WTC11 (cell line): ENCODE results near the gene RNF6. TPM values are rescaled to one million over a fixed set of nuclear protein-coding genes. Genes with fewer than 3 reads are reported as not detected.

Source experiments
- ATAC-seq: fragments of 200-7000 bp; cut with Tn5 transposase; 2 replicates; pipeline ENCODE4 v1.10.0; 2021; ENCODE audit warnings: mild to moderate bottlenecking, moderate library complexity
- CTCF ChIA-PET: fragments of 300-600 bp; sonication (Branson Sonifier 250); formaldehyde crosslinking; loops from one replicate; lab custom pipeline; 2021; ENCODE audit warnings: antibody characterized with exemption; lab: Charles Lee
- POLR2A ChIA-PET: fragments of 350-600 bp; sonication (Branson Sonifier 250); formaldehyde crosslinking; loops from one replicate; lab custom pipeline; 2021; ENCODE audit warnings: antibody characterized with exemption; lab: Charles Lee
- DNase-seq: peaks from one replicate; pipeline ENCODE4 v3.0.0; 2021; ENCODE audit warnings: low spot score
- H3K27ac Mint-ChIP-seq: 2 replicates; pipeline ENCODE4 v1.8.0; 2021; ENCODE audit warnings: mixed read lengths
- H3K27me3 Mint-ChIP-seq: 2 replicates; pipeline ENCODE4 v1.8.0; 2021; ENCODE audit warnings: low read depth, mild to moderate bottlenecking, moderate library complexity, mixed read lengths
- H3K36me3 Mint-ChIP-seq: 2 replicates; pipeline ENCODE4 v1.8.0; 2021; ENCODE audit warnings: mixed read lengths
- H3K4me1 Mint-ChIP-seq: 2 replicates; pipeline ENCODE4 v1.8.0; 2022; ENCODE audit warnings: mixed read lengths
- H3K4me3 Mint-ChIP-seq: 2 replicates; pipeline ENCODE4 v1.8.0; 2021; ENCODE audit warnings: mild to moderate bottlenecking, moderate library complexity, mixed read lengths
- H3K9me3 Mint-ChIP-seq: 2 replicates; pipeline ENCODE4 v1.8.0; 2021; ENCODE audit warnings: mixed read lengths
- AR ChIP-seq: fragments of 250-450 bp; sonication (Bioruptor Pico); IDR thresholded peaks from 2 replicates; pipeline ENCODE4 v1.9.0; 2021; ENCODE audit warnings: mild to moderate bottlenecking
- ERG ChIP-seq: fragments of 250-450 bp; sonication (Bioruptor Pico); IDR thresholded peaks from 2 replicates; pipeline ENCODE4 v1.8.0; 2021; ENCODE audit warnings: mild to moderate bottlenecking
- ETV6 ChIP-seq: sonication (generic); formaldehyde crosslinking; IDR thresholded peaks from 2 replicates; pipeline ENCODE4 v1.8.1; 2022; ENCODE audit warnings: mild to moderate bottlenecking, missing genetic modification reagents
- FOXK1 ChIP-seq: sonication (generic); formaldehyde crosslinking; IDR thresholded peaks from 2 replicates; pipeline ENCODE4 v1.8.0; 2022; ENCODE audit warnings: mild to moderate bottlenecking, moderate library complexity, missing genetic modification reagents
- GABPB1 ChIP-seq: sonication (generic); formaldehyde crosslinking; IDR thresholded peaks from 2 replicates; pipeline ENCODE4 v1.8.1; 2023; ENCODE audit warnings: mild to moderate bottlenecking, missing genetic modification reagents
- JAZF1 ChIP-seq: fragments of 250-450 bp; sonication (Bioruptor Pico); IDR thresholded peaks from 2 replicates; pipeline ENCODE4 v1.9.0; 2021; ENCODE audit warnings: moderate library complexity, mild to moderate bottlenecking, inconsistent platforms
- JUN ChIP-seq: sonication (generic); formaldehyde crosslinking; IDR thresholded peaks from 2 replicates; pipeline ENCODE4 v1.8.0; 2023; ENCODE audit warnings: mild to moderate bottlenecking, missing genetic modification reagents
- KAT7 ChIP-seq: sonication (generic); formaldehyde crosslinking; IDR thresholded peaks from 2 replicates; pipeline ENCODE4 v1.8.1; 2023; ENCODE audit warnings: missing genetic modification reagents, mild to moderate bottlenecking, borderline replicate concordance
- NR1H2 ChIP-seq: sonication (generic); formaldehyde crosslinking; IDR thresholded peaks from 2 replicates; pipeline ENCODE4 v1.9.0; 2021; ENCODE audit warnings: mild to moderate bottlenecking, moderate library complexity, missing genetic modification reagents
- OVOL2 ChIP-seq: fragments of 250-450 bp; sonication (Bioruptor Pico); IDR thresholded peaks from 2 replicates; pipeline ENCODE4 v1.9.0; 2021; ENCODE audit warnings: mild to moderate bottlenecking, borderline replicate concordance
- RELA ChIP-seq: sonication (generic); formaldehyde crosslinking; IDR thresholded peaks from 2 replicates; pipeline ENCODE4 v1.8.1; 2022; ENCODE audit warnings: missing genetic modification reagents, mild to moderate bottlenecking, borderline replicate concordance
- STAT6 ChIP-seq: sonication (generic); formaldehyde crosslinking; conservative IDR thresholded peaks from 2 replicates; pipeline ENCODE4 v1.8.1; 2023; ENCODE audit warnings: mild to moderate bottlenecking, low read depth, missing genetic modification reagents, moderate library complexity
- TEAD4 ChIP-seq: sonication (generic); formaldehyde crosslinking; IDR thresholded peaks from 2 replicates; pipeline ENCODE4 v1.8.0; 2022; ENCODE audit warnings: mild to moderate bottlenecking, missing genetic modification reagents
- ZBTB21 ChIP-seq: sonication (generic); formaldehyde crosslinking; IDR thresholded peaks from 2 replicates; pipeline ENCODE4 v1.8.1; 2023; ENCODE audit warnings: mild to moderate bottlenecking, missing genetic modification reagents, borderline replicate concordance
- ZMAT4 ChIP-seq: fragments of 250-450 bp; sonication (Bioruptor Pico); IDR thresholded peaks from 2 replicates; pipeline ENCODE4 v1.9.0; 2021; ENCODE audit warnings: mild to moderate bottlenecking
- ZNF232 ChIP-seq: sonication (generic); formaldehyde crosslinking; IDR thresholded peaks from 2 replicates; pipeline ENCODE4 v1.8.0; 2022; ENCODE audit warnings: mild to moderate bottlenecking, missing genetic modification reagents
- ZNF317 ChIP-seq: sonication (generic); formaldehyde crosslinking; IDR thresholded peaks from 2 replicates; pipeline ENCODE4 v1.8.1; 2023; ENCODE audit warnings: low read depth, mild to moderate bottlenecking, moderate library complexity, missing genetic modification reagents, borderline replicate concordance
- ZSCAN18 ChIP-seq: fragments of 250-450 bp; sonication (Bioruptor Pico); IDR thresholded peaks from 2 replicates; pipeline ENCODE4 v2.1.2; 2022; ENCODE audit warnings: mild to moderate bottlenecking, moderate library complexity
- total RNA-seq: library from RNA; stranded (reverse); gene quantifications from 3 replicates; pipeline ENCODE4 v1.2.3, GENCODE V29; 2021

Gene RNF6
- total RNA-seq, 1 experiment from 2014 or later: 16.2 TPM

- ChIA-PET CTCF (interaction anchor here (0.8 kb wide), 1 partner anchor 34 kb away, joined by 3 read pairs; no protein-coding TSS in a partner anchor), POLR2A (no interaction called here)
- Mint-ChIP-seq H3K36me3 (peaks cover 27% of the 10 kb centered on the region), H3K4me3 (peak overlapping the region; percentile 97), H3K4me1 (peaks cover 17% of the 10 kb centered on the region), H3K27me3 (peaks cover 6% of the 10 kb centered on the region), H3K9me3 (no peaks in the 10 kb centered on the region), H3K27ac (no peak overlapping the region)
- TF ChIP-seq AR (CRISPR knock-in tag) (no peak), KAT7 (CRISPR knock-in tag) (no peak)
- no peak for ATAC-seq
- no peak for DNase-seq
Observed at GRCh38 chr13:26220575-26220974, 1.5 kb downstream of the RNF6 start.

- Mint-ChIP-seq H3K9me3 (no peaks in the 10 kb centered on the region), H3K27me3 (peaks cover 6% of the 10 kb centered on the region), H3K4me1 (peaks cover 17% of the 10 kb centered on the region), H3K27ac (no peak overlapping the region), H3K4me3 (0 out of 2 replicates have a peak overlapping the region, but pooled peaks have one; percentile 97), H3K36me3 (peaks cover 34% of the 10 kb centered on the region)
- ATAC-seq: no peak
- no peak for DNase-seq
- TF ChIP-seq FOXK1 (CRISPR knock-in tag) (no peak), ERG (CRISPR knock-in tag) (no peak), RELA (CRISPR knock-in tag) (no peak), OVOL2 (CRISPR knock-in tag) (no peak), JAZF1 (CRISPR knock-in tag) (no peak), ZBTB21 (CRISPR knock-in tag) (no peak), TEAD4 (CRISPR knock-in tag) (no peak), ZSCAN18 (CRISPR knock-in tag) (no peak), ZMAT4 (CRISPR knock-in tag) (no peak), KAT7 (CRISPR knock-in tag) (no peak), NR1H2 (CRISPR knock-in tag) (no peak), ETV6 (CRISPR knock-in tag) (no peak), STAT6 (CRISPR knock-in tag) (no peak), GABPB1 (CRISPR knock-in tag) (no peak), ZNF317 (CRISPR knock-in tag) (no peak), JUN (CRISPR knock-in tag) (no peak), ZNF232 (CRISPR knock-in tag) (no peak)
- ChIA-PET CTCF (interaction anchor here (0.8 kb wide), 1 partner anchor 33 kb away, joined by 3 read pairs; no protein-coding TSS in a partner anchor), POLR2A (no interaction called here)
Observed at GRCh38 chr13:26219726-26220125, 2.4 kb downstream of the RNF6 start.
